ENCODE data around the gene PIP5KL1. TPM values are rescaled to one million over a fixed set of nuclear protein-coding genes. Genes with fewer than 3 reads are reported as not detected.
A peak's percentile ranks its signal among the peaks of the same experiment; 100 is the strongest.

Gene PIP5KL1
- total and polyA plus RNA-seq, 2 of the 4 experiments (the other 2 are of a cell fraction) = 0.36 to 3.6 TPM

- H3K23ac ChIP-seq (ENCODE audit: low read depth, low read length) = peak overlapping the region; percentile 25; the same call in 1 of the 2 replicates
- H3K9me3 ChIP-seq (ENCODE audit: control insufficient read depth, insufficient read depth, low read length) = no peaks in the 10 kb centered on the region; the same call in 1 of the 2 replicates
- H3K18ac ChIP-seq (ENCODE audit: low read depth, low read length) = no peak overlapping the region; the same call in 1 of the 2 replicates
- H2AFZ ChIP-seq (replicated peaks; ENCODE audit: low read length, poor library complexity) = no peak overlapping the region
- no peaks in the 10 kb centered on the region for H3K27me3 ChIP-seq (ENCODE audit: control insufficient read depth, insufficient read depth, low read length)
- DNase-seq (no peak), ATAC-seq (ENCODE audit: low read depth) (peak; percentile 10; the same call in 1 of the 2 replicates)
- H2BK15ac ChIP-seq (ENCODE audit: low read depth, low read length) = no peak overlapping the region
- intact Hi-C loops (cut with micrococcal nuclease) = no loop called here
- CTCF ChIA-PET = interaction anchor here (1.0 to 1.1 kb wide), 2 partner anchors 17 to 18 kb away, joined by 3 to 4 read pairs; no protein-coding TSS in a partner anchor
- TF ChIP-seq CEBPB (IDR thresholded peaks at IDR 0.05; ENCODE audit: low read depth, low read length) = no peak
- TF ChIP-seq, protein P1, sequence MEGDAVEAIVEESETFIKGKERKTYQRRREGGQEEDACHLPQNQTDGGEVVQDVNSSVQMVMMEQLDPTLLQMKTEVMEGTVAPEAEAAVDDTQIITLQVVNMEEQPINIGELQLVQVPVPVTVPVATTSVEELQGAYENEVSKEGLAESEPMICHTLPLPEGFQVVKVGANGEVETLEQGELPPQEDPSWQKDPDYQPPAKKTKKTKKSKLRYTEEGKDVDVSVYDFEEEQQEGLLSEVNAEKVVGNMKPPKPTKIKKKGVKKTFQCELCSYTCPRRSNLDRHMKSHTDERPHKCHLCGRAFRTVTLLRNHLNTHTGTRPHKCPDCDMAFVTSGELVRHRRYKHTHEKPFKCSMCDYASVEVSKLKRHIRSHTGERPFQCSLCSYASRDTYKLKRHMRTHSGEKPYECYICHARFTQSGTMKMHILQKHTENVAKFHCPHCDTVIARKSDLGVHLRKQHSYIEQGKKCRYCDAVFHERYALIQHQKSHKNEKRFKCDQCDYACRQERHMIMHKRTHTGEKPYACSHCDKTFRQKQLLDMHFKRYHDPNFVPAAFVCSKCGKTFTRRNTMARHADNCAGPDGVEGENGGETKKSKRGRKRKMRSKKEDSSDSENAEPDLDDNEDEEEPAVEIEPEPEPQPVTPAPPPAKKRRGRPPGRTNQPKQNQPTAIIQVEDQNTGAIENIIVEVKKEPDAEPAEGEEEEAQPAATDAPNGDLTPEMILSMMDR (conservative IDR thresholded peaks at IDR 0.05; ENCODE audit: low read depth, low read length) = no peak
- TF ChIP-seq RCOR1 (IDR thresholded peaks at IDR 0.05; ENCODE audit: insufficient replicate concordance, low read length) = no peak
- TF ChIP-seq, protein P2, sequence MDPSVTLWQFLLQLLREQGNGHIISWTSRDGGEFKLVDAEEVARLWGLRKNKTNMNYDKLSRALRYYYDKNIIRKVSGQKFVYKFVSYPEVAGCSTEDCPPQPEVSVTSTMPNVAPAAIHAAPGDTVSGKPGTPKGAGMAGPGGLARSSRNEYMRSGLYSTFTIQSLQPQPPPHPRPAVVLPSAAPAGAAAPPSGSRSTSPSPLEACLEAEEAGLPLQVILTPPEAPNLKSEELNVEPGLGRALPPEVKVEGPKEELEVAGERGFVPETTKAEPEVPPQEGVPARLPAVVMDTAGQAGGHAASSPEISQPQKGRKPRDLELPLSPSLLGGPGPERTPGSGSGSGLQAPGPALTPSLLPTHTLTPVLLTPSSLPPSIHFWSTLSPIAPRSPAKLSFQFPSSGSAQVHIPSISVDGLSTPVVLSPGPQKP (IDR thresholded peaks at IDR 0.05; ENCODE audit: borderline replicate concordance, low read depth, low read length) = no peak
- TF ChIP-seq MXI1 (IDR thresholded peaks at IDR 0.05; ENCODE audit: borderline replicate concordance, low read depth, low read length) = no peak
- peak overlapping the region; percentile 30; the same call in 1 of the 2 replicates for H2AK5ac ChIP-seq (ENCODE audit: low read depth, low read length)
- no peak overlapping the region for H2BK20ac ChIP-seq (ENCODE audit: low read depth, low read length)
- peak overlapping the region; percentile 11 for H2AK9ac ChIP-seq (replicated peaks; ENCODE audit: low read depth, low read length, poor library complexity)
- no peak overlapping the region for H3K4ac ChIP-seq (ENCODE audit: low read depth, low read length)
- H3K4me1 ChIP-seq (ENCODE audit: control insufficient read depth, insufficient read depth, low read length) = peaks cover 26% of the 10 kb centered on the region
- H3K56ac ChIP-seq (ENCODE audit: extremely low read depth, insufficient read depth, low read length) = no peak overlapping the region
- 100% methylated on average over 1 of the region's 11 CpGs; no CpG with 5 or more reads in 1 of the 2 experiments for WGBS, 2 experiments (ENCODE audit: extremely low coverage in 2 of 2, insufficient read length in 1 of 2)
- dilution Hi-C loops (cut with HindIII; ENCODE audit: low sequenced_read_pairs, unreplicated experiment) = no loop called here
- H3K79me1 ChIP-seq (ENCODE audit: low read depth in 1 of 2, low read length in 2 of 2) = peaks cover 30 to 75% of the 10 kb centered on the region in 2 experiments
- H4K8ac ChIP-seq (ENCODE audit: low read depth in 2 of 2, low read length in 2 of 2) = peak overlapping the region in 1 of 2 experiments; percentile 10; a peak in 1 of 4 replicates
- POLR2A ChIA-PET (ENCODE audit: unreplicated experiment) = no interaction called here
- H4K20me1 ChIP-seq (ENCODE audit: insufficient read depth, low read length) = peaks cover 5% of the 10 kb centered on the region
- H2BK5ac ChIP-seq (ENCODE audit: low read depth, low read length, poor library complexity, severe bottlenecking) = no peak overlapping the region
- H3K14ac ChIP-seq (replicated peaks; ENCODE audit: low read depth, low read length) = no peak overlapping the region
- H3K9me1 ChIP-seq (ENCODE audit: insufficient read depth, low read length) = peaks cover 5% of the 10 kb centered on the region
- no peak overlapping the region for H3K4me2 ChIP-seq (ENCODE audit: low read depth, low read length)
- no peak overlapping the region for H4K91ac ChIP-seq (ENCODE audit: insufficient read depth, low read depth, low read length)
- no peak overlapping the region for H3K4me3 ChIP-seq (ENCODE audit: insufficient read depth, low read depth, low read length)
- H3K27ac ChIP-seq (ENCODE audit: insufficient read depth, low read length) = no peak overlapping the region
- H2BK120ac ChIP-seq (ENCODE audit: low read depth, low read length) = no peak overlapping the region
- no peaks in the 10 kb centered on the region for H3K36me3 ChIP-seq (ENCODE audit: control insufficient read depth, insufficient read depth, low read length)
- no TSS peak for BruUV-seq (replicated peaks)
- H3K9ac ChIP-seq (ENCODE audit: low read depth, low read length) = no peak overlapping the region; the same call in 1 of the 2 replicates
- in situ Hi-C loops (cut with MboI; ENCODE audit: low sequenced_read_pairs) = no loop called here
- H4K5ac ChIP-seq (ENCODE audit: low read depth, low read length) = no peak overlapping the region; the same call in 1 of the 2 replicates
These were observed 30.0 kb upstream of the PIP5KL1 start for GRCh38 chr9:127960410-127961154.

All from IMR-90 (cell line).